K562 (cell line): ENCODE measurements around the gene SYNJ2. TPM values are rescaled to one million over a fixed set of nuclear protein-coding genes. Genes with fewer than 3 reads are reported as not detected.
A peak's percentile ranks its signal among the peaks of the same experiment; 100 is the strongest.

ENCODE experiments used
- BRCA1 ChIP-seq, 2 experiments: fragments of 450-650 bp in 1 of 2; sonication (generic) in 1 of 2; formaldehyde crosslinking in 1 of 2; IDR thresholded peaks; 2 replicates each; pipeline versions ENCODE4 v1.5.0 to v1.6.1; 2017 to 2020; ENCODE audit warnings: mild to moderate bottlenecking in 1 of 2, missing genetic modification reagents in 1 of 2
- CBX8 ChIP-seq: fragments of 200-600 bp; sonication (generic); IDR thresholded peaks from 2 replicates; pipeline ENCODE4 v1.6.1; 2012; ENCODE audit warnings: borderline replicate concordance, mixed run types, low read depth, mild to moderate bottlenecking, moderate library complexity, mixed read lengths, low read length, control low read depth, inconsistent platforms; ENCODE audit not compliant: poor library complexity, severe bottlenecking; ENCODE audit errors: extremely low read depth
- FOSL1 ChIP-seq: fragments of 200-800 bp; sonication (Bioruptor generic); conservative IDR thresholded peaks from 2 replicates; pipeline ENCODE4 v1.6.1; 2016; ENCODE audit warnings: missing genetic modification characterization, missing compliant biosample characterization
- HDGF ChIP-seq: fragments of 450-650 bp; IDR thresholded peaks from 2 replicates; pipeline ENCODE4 v1.6.1; 2016
- HOXB6 ChIP-seq: fragments of 250-450 bp; sonication (Bioruptor Pico); IDR thresholded peaks from 2 replicates; pipeline ENCODE4 v1.5.1; 2022; ENCODE audit warnings: mild to moderate bottlenecking, borderline replicate concordance
- MAFF ChIP-seq: IDR thresholded peaks from 2 replicates; pipeline ENCODE4 v1.6.1; 2012; ENCODE audit warnings: low read length, improper control_type of control experiment
- MCM3 ChIP-seq: fragments of 450-650 bp; IDR thresholded peaks from 2 replicates; pipeline ENCODE4 v1.6.1; 2016
- TBP ChIP-seq: optimal IDR thresholded peaks from 2 replicates; pipeline ENCODE3; 2011; ENCODE audit warnings: low read depth, low read length, improper control_type of control experiment
- ZBTB11 ChIP-seq, 3 experiments: fragments of 200-800 bp in 1 of 3; fragments of 250-450 bp in 1 of 3; fragments of 450-650 bp in 1 of 3; sonication (Bioruptor Pico) in 1 of 3; sonication (Bioruptor generic) in 1 of 3; formaldehyde crosslinking in 1 of 3; IDR thresholded peaks; 2 replicates each; pipeline versions ENCODE4 v1.6.1 to v1.8.0; 2016 to 2022; ENCODE audit warnings: mild to moderate bottlenecking in 2 of 3, missing genetic modification characterization in 2 of 3, missing compliant biosample characterization in 1 of 3, moderate library complexity in 1 of 3
- ZNF316 ChIP-seq: fragments of 450-650 bp; IDR thresholded peaks from 2 replicates; pipeline ENCODE4 v1.6.1; 2016
- ZNF75A ChIP-seq: fragments of 450-650 bp; formaldehyde crosslinking; IDR thresholded peaks from 2 replicates; pipeline ENCODE4 v1.4.0; 2020; ENCODE audit warnings: mild to moderate bottlenecking
- polyA plus RNA-seq, 8 experiments: library from polyadenylated mRNA; depleted of rRNA in 4 of 8; stranded (reverse) in 5 of 8; unstranded in 3 of 8; fragments of >200 nt; fragmentation: Nextera tagmentation in 2 of 8; fragmentation: Illumina TruSeq in 1 of 8; extraction: Ambion mirVana in 2 of 8; extraction: Trizol in 1 of 8; gene quantifications; 2 replicates each; pipeline versions ENCODE4 v1.2.1 to v1.2.3, GENCODE V29; 2011 to 2014; ENCODE audit warnings: inconsistent platforms in 1 of 8, missing spikeins in 1 of 8
- total RNA-seq, 7 experiments: library from RNA; depleted of rRNA in 6 of 7; stranded (reverse); fragments of >200 nt in 6 of 7; fragmentation: Illumina TruSeq in 2 of 7; extraction: Trizol in 2 of 7; gene quantifications; 2 replicates each; pipeline versions ENCODE4 v1.2.1 to v1.2.3, GENCODE V29; 2011 to 2021; ENCODE audit warnings: low replicate concordance in 1 of 7

The SYNJ2 gene
- total and polyA plus RNA-seq, 9 of the 15 experiments (the other 6 are each of a cell fraction or from before 2014, with no cell fraction given): 3.0 to 27.7 (median 17.8) TPM

- TF ChIP-seq MAFF (0 out of 2 replicates have a peak, but pooled peaks have one; percentile 2), HOXB6 (no peak), MCM3 (no peak), ZBTB11 (CRISPR knock-in tag; IDR thresholded peaks at IDR 0.05) (no peak), FOSL1 (tag) (peak; percentile 61), TBP (no peak), ZNF316 (peak; percentile 54), BRCA1 (IDR thresholded peaks at IDR 0.05) (no peak), BRCA1 (CRISPR knock-in tag; IDR thresholded peaks at IDR 0.05) (0 out of 2 replicates have a peak, but pooled peaks have one; percentile 72), HDGF (no peak), ZNF75A (CRISPR knock-in tag) (no peak), CBX8 (no peak)
Measured at GRCh38 chr6:158043586-158044524, 62.2 kb downstream of the SYNJ2 start (continued).
